ENCODE data around the gene ZNF770.
"Not testable (repeated sequence)": the region's sequence is repeated elsewhere in the genome, so short reads cannot be mapped to it uniquely, and the experiment has no call there.

DNA sequence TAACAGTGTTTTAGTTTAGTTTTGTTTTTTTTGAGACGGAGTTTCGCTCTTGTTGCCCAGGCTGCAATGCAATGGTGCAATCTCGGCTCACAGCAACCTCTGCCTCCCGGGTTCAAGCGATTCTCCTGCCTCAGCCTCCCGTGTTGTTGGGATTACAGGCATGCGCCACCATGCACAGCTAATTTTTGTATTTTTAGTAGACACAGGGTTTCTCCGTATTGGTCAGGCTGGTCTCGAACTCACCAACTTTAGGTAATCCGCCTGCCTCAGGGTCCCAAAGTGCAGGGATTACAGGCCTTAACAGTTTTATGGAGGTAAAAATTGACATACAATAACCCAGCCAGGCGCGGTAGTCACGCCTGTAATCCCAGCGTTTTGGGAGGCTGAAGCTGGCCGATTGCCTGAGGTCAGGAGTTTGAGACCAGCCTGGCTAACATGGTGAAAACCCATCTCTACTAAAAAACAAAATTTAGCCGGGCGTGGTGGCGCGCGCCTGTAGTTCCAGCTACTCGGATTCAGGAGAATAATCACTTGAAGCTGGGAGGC, 17.9 kb downstream of the ZNF770 start:
- TF ChIP-seq, protein P1, sequence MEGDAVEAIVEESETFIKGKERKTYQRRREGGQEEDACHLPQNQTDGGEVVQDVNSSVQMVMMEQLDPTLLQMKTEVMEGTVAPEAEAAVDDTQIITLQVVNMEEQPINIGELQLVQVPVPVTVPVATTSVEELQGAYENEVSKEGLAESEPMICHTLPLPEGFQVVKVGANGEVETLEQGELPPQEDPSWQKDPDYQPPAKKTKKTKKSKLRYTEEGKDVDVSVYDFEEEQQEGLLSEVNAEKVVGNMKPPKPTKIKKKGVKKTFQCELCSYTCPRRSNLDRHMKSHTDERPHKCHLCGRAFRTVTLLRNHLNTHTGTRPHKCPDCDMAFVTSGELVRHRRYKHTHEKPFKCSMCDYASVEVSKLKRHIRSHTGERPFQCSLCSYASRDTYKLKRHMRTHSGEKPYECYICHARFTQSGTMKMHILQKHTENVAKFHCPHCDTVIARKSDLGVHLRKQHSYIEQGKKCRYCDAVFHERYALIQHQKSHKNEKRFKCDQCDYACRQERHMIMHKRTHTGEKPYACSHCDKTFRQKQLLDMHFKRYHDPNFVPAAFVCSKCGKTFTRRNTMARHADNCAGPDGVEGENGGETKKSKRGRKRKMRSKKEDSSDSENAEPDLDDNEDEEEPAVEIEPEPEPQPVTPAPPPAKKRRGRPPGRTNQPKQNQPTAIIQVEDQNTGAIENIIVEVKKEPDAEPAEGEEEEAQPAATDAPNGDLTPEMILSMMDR (IDR thresholded peaks at IDR 0.05; ENCODE audit: extremely low read depth in 1 of 2, insufficient read depth in 1 of 2, low read depth in 1 of 2, low read length in 2 of 2), result not testable (repeated sequence)
- not testable (repeated sequence) for TF ChIP-seq POLR2A (IDR thresholded peaks at IDR 0.05; ENCODE audit: low read depth, low read length)
- TF ChIP-seq, protein P2, sequence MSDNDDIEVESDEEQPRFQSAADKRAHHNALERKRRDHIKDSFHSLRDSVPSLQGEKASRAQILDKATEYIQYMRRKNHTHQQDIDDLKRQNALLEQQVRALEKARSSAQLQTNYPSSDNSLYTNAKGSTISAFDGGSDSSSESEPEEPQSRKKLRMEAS (IDR thresholded peaks at IDR 0.05; ENCODE audit: insufficient read depth, insufficient read length), result not testable (repeated sequence)
